Endodermal cell (in vitro differentiated cells): ENCODE results near the gene XG. TPM values are rescaled to one million over a fixed set of nuclear protein-coding genes. Genes with fewer than 3 reads are reported as not detected.

Experiments used
- DNase-seq: peaks from one replicate; pipeline ENCODE4 v3.0.0-alpha.2; 2017
- H3K27ac ChIP-seq: 2 replicates; pipeline ENCODE4 v1.5.1; 2013; ENCODE audit warnings: mild to moderate bottlenecking, low read depth, low read length, moderate library complexity
- H3K27me3 ChIP-seq: 2 replicates; pipeline ENCODE4 v1.6.1; 2013; ENCODE audit warnings: mild to moderate bottlenecking, low read length, moderate library complexity; ENCODE audit not compliant: insufficient read depth, control insufficient read depth, poor library complexity, severe bottlenecking
- H3K36me3 ChIP-seq: 2 replicates; pipeline ENCODE4 v1.7.0; 2013; ENCODE audit warnings: mild to moderate bottlenecking, low read length, moderate library complexity; ENCODE audit not compliant: control insufficient read depth, insufficient read depth
- H3K4me1 ChIP-seq: one replicate; pipeline ENCODE4 v1.7.0; 2013; ENCODE audit warnings: low read length; ENCODE audit not compliant: control insufficient read depth, insufficient read depth
- H3K4me3 ChIP-seq: 2 replicates; pipeline ENCODE4 v1.5.1; 2013; ENCODE audit warnings: mild to moderate bottlenecking, low read length, moderate library complexity
- H3K9ac ChIP-seq: 2 replicates; pipeline ENCODE4 v1.6.1; 2013; ENCODE audit warnings: mild to moderate bottlenecking, low read length, moderate library complexity; ENCODE audit not compliant: poor library complexity, severe bottlenecking; ENCODE audit errors: extremely low read depth
- H3K9me3 ChIP-seq: 2 replicates; pipeline ENCODE4 v1.6.1; 2013; ENCODE audit warnings: mild to moderate bottlenecking, low read length, moderate library complexity; ENCODE audit not compliant: control insufficient read depth
- H3K27ac Mint-ChIP-seq: 2 replicates; pipeline ENCODE4 v1.8.0; 2020; ENCODE audit warnings: mixed read lengths
- H3K27me3 Mint-ChIP-seq: 2 replicates; pipeline ENCODE4 v1.8.0; 2021; ENCODE audit warnings: mild to moderate bottlenecking, mixed read lengths; ENCODE audit not compliant: insufficient read depth
- H3K36me3 Mint-ChIP-seq: 2 replicates; pipeline ENCODE4 v1.8.0; 2020; ENCODE audit warnings: low read depth, mixed read lengths
- H3K4me1 Mint-ChIP-seq: 2 replicates; pipeline ENCODE4 v1.8.0; 2020; ENCODE audit warnings: mixed read lengths
- H3K4me3 Mint-ChIP-seq: 2 replicates; pipeline ENCODE4 v1.8.0; 2020; ENCODE audit warnings: mild to moderate bottlenecking, moderate library complexity, mixed read lengths
- H3K9me3 Mint-ChIP-seq: 2 replicates; pipeline ENCODE4 v1.8.0; 2020; ENCODE audit warnings: mild to moderate bottlenecking, mixed read lengths
- WGBS, 2 experiments: methylation state at CpG; one replicate each; pipeline versions ENCODE4 v1.1.5 to v1.1.7; 2013; ENCODE audit warnings: missing lambda C conversion rate in 2 of 2, mixed read lengths in 1 of 2; ENCODE audit not compliant: insufficient coverage in 1 of 2, insufficient read length in 1 of 2; 5-methylcytosine and 5-hydroxymethylcytosine counted together
- total RNA-seq, 2 donors: library from RNA; stranded (reverse); fragmentation: NEBNext Ultra II Directional in 1 of 2; extraction: Animal tissue kit (Norgen Biotek cat#: 25700) in 1 of 2; gene quantifications; 2 replicates in 1 of 2; 3 replicates in 1 of 2; pipeline ENCODE4 v1.2.1, GENCODE V29; 2021
- TF ChIP-seq, protein P1 (sequence below): fragments of 200-600 bp; sonication (generic); conservative IDR thresholded peaks from 2 replicates; pipeline ENCODE4 v1.5.0; 2021; ENCODE audit warnings: antibody characterized with exemption, mild to moderate bottlenecking

Gene XG
- total RNA-seq, 2 donors from 2014 or later, result 1.1 to 1.3 TPM

DNA sequence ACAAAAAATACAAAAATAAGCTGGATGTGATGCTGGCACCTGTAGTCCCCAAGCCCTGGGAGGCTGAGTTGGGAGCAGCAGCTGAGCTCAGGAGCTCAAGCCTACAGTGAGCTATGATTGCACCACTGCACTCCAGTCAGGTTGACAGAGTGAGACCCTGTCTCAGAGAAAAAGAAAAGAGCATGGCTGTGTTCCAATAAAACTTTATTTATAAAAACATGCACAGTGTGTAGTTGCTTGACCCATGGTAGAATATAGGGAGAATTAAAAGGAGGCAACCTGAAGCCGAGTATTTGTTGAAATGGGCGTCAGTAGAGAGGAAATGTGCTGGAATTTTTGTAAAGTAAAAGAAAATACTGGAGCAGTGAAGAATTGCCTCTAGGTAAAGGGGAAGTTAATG, 103.9 kb downstream of the XG start:
- no peak for DNase-seq
- Histone ChIP-seq H3K4me3 (no peak overlapping the region), H3K9me3 (no peaks in the 10 kb centered on the region), H3K27ac (no peak overlapping the region), H3K36me3 (peaks cover 39% of the 10 kb centered on the region), H3K9ac (no peak overlapping the region), H3K4me1 (no peaks in the 10 kb centered on the region), H3K27me3 (no peaks in the 10 kb centered on the region)
- WGBS, 2 experiments, result 93 to 98% methylated on average over 2 of the region's 2 CpGs
- peaks cover 63% of the 10 kb centered on the region for H3K36me3 Mint-ChIP-seq
- no peaks in the 10 kb centered on the region for H3K27me3 Mint-ChIP-seq
- peaks cover 3% of the 10 kb centered on the region for H3K4me1 Mint-ChIP-seq
- no peak overlapping the region for H3K27ac Mint-ChIP-seq
- H3K9me3 Mint-ChIP-seq, result peaks cover 2% of the 10 kb centered on the region
- TF ChIP-seq, protein P1, sequence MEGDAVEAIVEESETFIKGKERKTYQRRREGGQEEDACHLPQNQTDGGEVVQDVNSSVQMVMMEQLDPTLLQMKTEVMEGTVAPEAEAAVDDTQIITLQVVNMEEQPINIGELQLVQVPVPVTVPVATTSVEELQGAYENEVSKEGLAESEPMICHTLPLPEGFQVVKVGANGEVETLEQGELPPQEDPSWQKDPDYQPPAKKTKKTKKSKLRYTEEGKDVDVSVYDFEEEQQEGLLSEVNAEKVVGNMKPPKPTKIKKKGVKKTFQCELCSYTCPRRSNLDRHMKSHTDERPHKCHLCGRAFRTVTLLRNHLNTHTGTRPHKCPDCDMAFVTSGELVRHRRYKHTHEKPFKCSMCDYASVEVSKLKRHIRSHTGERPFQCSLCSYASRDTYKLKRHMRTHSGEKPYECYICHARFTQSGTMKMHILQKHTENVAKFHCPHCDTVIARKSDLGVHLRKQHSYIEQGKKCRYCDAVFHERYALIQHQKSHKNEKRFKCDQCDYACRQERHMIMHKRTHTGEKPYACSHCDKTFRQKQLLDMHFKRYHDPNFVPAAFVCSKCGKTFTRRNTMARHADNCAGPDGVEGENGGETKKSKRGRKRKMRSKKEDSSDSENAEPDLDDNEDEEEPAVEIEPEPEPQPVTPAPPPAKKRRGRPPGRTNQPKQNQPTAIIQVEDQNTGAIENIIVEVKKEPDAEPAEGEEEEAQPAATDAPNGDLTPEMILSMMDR, result no peak
- H3K4me3 Mint-ChIP-seq, result no peak overlapping the region

DNA sequence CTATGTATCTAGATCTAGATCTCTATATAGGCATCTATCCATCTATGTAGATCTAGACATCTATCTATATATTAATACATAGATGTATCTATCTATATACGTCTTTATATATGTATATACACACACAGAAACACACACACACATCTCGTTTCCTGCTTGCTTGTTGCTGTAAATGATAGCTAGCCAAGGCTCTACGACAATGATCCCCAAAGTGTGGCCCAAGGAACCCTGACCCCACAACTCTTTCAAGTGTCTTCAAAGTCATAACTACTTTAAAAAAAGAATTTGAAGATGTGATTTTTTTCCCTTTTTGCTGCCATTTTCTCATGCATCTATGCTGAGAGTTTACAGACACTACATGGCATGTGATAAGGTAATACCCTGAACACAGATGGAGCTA, 105.7 kb downstream of the XG start:
- Mint-ChIP-seq H3K9me3 (no peaks in the 10 kb centered on the region), H3K4me3 (no peak overlapping the region), H3K36me3 (peaks cover 68% of the 10 kb centered on the region), H3K27ac (no peak overlapping the region), H3K27me3 (no peaks in the 10 kb centered on the region), H3K4me1 (no peaks in the 10 kb centered on the region)
- H3K4me3 ChIP-seq, result no peak overlapping the region
- DNase-seq, result no peak
- TF ChIP-seq, protein P1, result no peak
- no peak overlapping the region for H3K27ac ChIP-seq
- H3K36me3 ChIP-seq, result peaks cover 46% of the 10 kb centered on the region
- H3K9me3 ChIP-seq, result no peaks in the 10 kb centered on the region
- H3K4me1 ChIP-seq, result no peaks in the 10 kb centered on the region
- no peak overlapping the region for H3K9ac ChIP-seq
- no peaks in the 10 kb centered on the region for H3K27me3 ChIP-seq
- 100% methylated on average over 1 of the region's 3 CpGs; no CpG with 5 or more reads in 1 of the 2 experiments for WGBS, 2 experiments

DNA sequence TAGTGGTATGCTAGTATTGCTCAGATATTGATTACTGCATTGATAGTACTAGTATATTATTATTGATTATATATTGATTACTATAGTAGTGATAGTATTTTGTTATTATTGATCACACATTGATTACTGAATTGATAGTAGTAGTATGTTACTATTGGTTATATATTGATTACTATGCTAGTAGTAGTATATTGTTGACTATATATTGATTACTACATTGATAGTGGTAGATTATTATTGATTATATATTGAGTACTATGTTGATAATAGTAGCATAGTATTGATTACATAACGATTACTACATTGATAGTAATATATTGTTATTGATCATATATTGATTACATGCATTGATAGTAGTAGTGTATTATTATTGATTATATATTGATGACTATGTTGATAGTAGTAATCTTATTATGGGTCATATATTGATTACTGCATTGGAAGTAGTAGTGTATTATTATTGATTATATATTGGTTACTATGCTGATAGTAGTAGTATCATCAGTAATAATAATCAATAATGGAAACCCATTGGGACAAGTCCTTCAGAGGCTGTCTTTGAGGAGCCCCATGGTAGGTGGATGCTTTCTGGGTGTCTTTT, 107.5 kb downstream of the XG start:
- Mint-ChIP-seq H3K36me3 (peaks cover 73% of the 10 kb centered on the region), H3K4me3 (no peak overlapping the region), H3K4me1 (peaks cover 3% of the 10 kb centered on the region), H3K27ac (no peak overlapping the region), H3K27me3 (no peaks in the 10 kb centered on the region), H3K9me3 (no peaks in the 10 kb centered on the region)
- Histone ChIP-seq H3K36me3 (peaks cover 54% of the 10 kb centered on the region), H3K27ac (no peak overlapping the region), H3K27me3 (no peaks in the 10 kb centered on the region), H3K9me3 (no peaks in the 10 kb centered on the region), H3K4me1 (no peaks in the 10 kb centered on the region), H3K4me3 (no peak overlapping the region), H3K9ac (no peak overlapping the region)
- TF ChIP-seq, protein P1, result no peak
- WGBS, 2 experiments, result no CpG with 5 or more reads among the region's 1 CpG
- no peak for DNase-seq
